Measurements from ENCODE around the gene OLFML2B.

DNA sequence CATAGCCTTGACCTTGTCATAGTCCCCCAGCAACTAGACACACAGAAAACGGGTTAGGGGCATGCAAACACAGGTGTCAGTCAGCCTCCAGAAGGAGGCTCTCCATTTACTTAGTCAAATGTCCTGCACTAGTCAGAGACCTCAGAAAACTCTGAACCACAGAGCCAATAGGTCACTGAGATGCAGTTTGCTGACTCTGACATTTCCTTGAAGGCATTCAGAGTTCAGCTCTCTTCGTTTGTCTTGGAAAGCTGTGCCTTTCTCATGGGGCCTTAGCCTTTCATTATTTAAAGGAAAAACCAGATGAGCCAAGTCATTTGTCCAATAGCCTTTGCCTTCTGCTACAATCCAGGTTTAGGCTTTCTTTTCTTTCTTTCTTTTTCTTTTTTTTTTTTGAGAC lies 3.5 kb downstream of the OLFML2B start:
- no peak for TF ChIP-seq EZH2 (IDR thresholded peaks at IDR 0.05; ENCODE audit: low read length, missing control alignments)
- TF ChIP-seq, protein P1, sequence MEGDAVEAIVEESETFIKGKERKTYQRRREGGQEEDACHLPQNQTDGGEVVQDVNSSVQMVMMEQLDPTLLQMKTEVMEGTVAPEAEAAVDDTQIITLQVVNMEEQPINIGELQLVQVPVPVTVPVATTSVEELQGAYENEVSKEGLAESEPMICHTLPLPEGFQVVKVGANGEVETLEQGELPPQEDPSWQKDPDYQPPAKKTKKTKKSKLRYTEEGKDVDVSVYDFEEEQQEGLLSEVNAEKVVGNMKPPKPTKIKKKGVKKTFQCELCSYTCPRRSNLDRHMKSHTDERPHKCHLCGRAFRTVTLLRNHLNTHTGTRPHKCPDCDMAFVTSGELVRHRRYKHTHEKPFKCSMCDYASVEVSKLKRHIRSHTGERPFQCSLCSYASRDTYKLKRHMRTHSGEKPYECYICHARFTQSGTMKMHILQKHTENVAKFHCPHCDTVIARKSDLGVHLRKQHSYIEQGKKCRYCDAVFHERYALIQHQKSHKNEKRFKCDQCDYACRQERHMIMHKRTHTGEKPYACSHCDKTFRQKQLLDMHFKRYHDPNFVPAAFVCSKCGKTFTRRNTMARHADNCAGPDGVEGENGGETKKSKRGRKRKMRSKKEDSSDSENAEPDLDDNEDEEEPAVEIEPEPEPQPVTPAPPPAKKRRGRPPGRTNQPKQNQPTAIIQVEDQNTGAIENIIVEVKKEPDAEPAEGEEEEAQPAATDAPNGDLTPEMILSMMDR (conservative IDR thresholded peaks at IDR 0.05 in 1 of 2, IDR thresholded peaks at IDR 0.05 in 1 of 2; ENCODE audit: low read depth in 1 of 2, low read length in 2 of 2), result no peak
